Astrocyte (in vitro differentiated cells and primary cell): ENCODE data around the gene COL4A6. TPM values are rescaled to one million over a fixed set of nuclear protein-coding genes. Genes with fewer than 3 reads are reported as not detected.
A peak's percentile ranks its signal among the peaks of the same experiment; 100 is the strongest.

Experiments
- DNase-seq: peaks from one replicate; pipeline ENCODE4 v3.0.0-alpha.2; 2010; ENCODE audit warnings: low read depth
- FAIRE-seq: peaks from 2 replicates; lab custom pipeline; 2011; peaks lifted over from hg19 to GRCh38; lab: Jason Lieb, UNC
- H2AFZ ChIP-seq: 2 replicates; pipeline ENCODE4 v1.6.0; 2012; ENCODE audit warnings: low read depth, low read length, inconsistent platforms
- H3K27ac ChIP-seq: 2 replicates; pipeline ENCODE4 v1.5.1; 2011; ENCODE audit warnings: low read depth, low read length, inconsistent platforms
- H3K27me3 ChIP-seq: 2 replicates; pipeline ENCODE4 v1.6.0; 2011; ENCODE audit warnings: low read length, inconsistent platforms; ENCODE audit not compliant: insufficient read depth
- H3K36me3 ChIP-seq: 2 replicates; pipeline ENCODE4 v1.5.1; 2011; ENCODE audit warnings: low read length, inconsistent platforms; ENCODE audit not compliant: insufficient read depth
- H3K4me1 ChIP-seq: 2 replicates; pipeline ENCODE4 v1.5.1; 2011; ENCODE audit warnings: low read length, inconsistent platforms; ENCODE audit not compliant: insufficient read depth
- H3K4me2 ChIP-seq: 2 replicates; pipeline ENCODE4 v1.6.0; 2012; ENCODE audit warnings: low read length, inconsistent platforms
- H3K4me3 ChIP-seq: 2 replicates; pipeline ENCODE4 v1.5.1; 2011; ENCODE audit warnings: low read depth, mild to moderate bottlenecking, low read length, inconsistent platforms; ENCODE audit not compliant: insufficient read depth
- H3K79me2 ChIP-seq: 2 replicates; pipeline ENCODE4 v1.6.0; 2012; ENCODE audit warnings: mild to moderate bottlenecking, low read length, inconsistent platforms; ENCODE audit not compliant: insufficient read depth
- H3K9ac ChIP-seq: 2 replicates; pipeline ENCODE4 v1.6.0; 2012; ENCODE audit warnings: mild to moderate bottlenecking, low read length, inconsistent platforms
- H3K9me3 ChIP-seq: 2 replicates; pipeline ENCODE4 v1.5.1; 2012; ENCODE audit warnings: low read depth, mild to moderate bottlenecking, low read length, inconsistent platforms; ENCODE audit not compliant: insufficient read depth
- H4K20me1 ChIP-seq: 2 replicates; pipeline ENCODE4 v1.6.0; 2012; ENCODE audit warnings: low read length, inconsistent platforms; ENCODE audit not compliant: insufficient read depth
- H3K27ac Mint-ChIP-seq: one replicate; pipeline ENCODE4 v1.8.0; 2021; ENCODE audit warnings: mild to moderate bottlenecking, mixed read lengths; ENCODE audit not compliant: unreplicated experiment
- H3K27me3 Mint-ChIP-seq: one replicate; pipeline ENCODE4 v1.8.0; 2021; ENCODE audit warnings: low read depth, mixed read lengths; ENCODE audit not compliant: unreplicated experiment
- H3K36me3 Mint-ChIP-seq: one replicate; pipeline ENCODE4 v1.8.0; 2021; ENCODE audit warnings: low read depth, mixed read lengths; ENCODE audit not compliant: unreplicated experiment
- H3K4me1 Mint-ChIP-seq: one replicate; pipeline ENCODE4 v1.8.0; 2021; ENCODE audit warnings: low read depth, mixed read lengths; ENCODE audit not compliant: unreplicated experiment
- H3K4me3 Mint-ChIP-seq: one replicate; pipeline ENCODE4 v1.8.0; 2021; ENCODE audit warnings: mild to moderate bottlenecking, moderate library complexity, mixed read lengths; ENCODE audit not compliant: unreplicated experiment
- H3K9me3 Mint-ChIP-seq: one replicate; pipeline ENCODE4 v1.8.0; 2021; ENCODE audit warnings: mild to moderate bottlenecking, mixed read lengths; ENCODE audit not compliant: unreplicated experiment
- CTCF ChIP-seq: IDR thresholded peaks from 2 replicates; pipeline ENCODE4 v1.5.1; 2011; ENCODE audit warnings: low read depth, mild to moderate bottlenecking, inconsistent platforms, low read length, moderate library complexity; ENCODE audit not compliant: insufficient read depth
- EZH2 ChIP-seq: IDR thresholded peaks from 2 replicates; pipeline ENCODE4 v1.6.1; 2012; ENCODE audit warnings: mild to moderate bottlenecking, low read length, inconsistent platforms; ENCODE audit not compliant: insufficient read depth
- total RNA-seq: library from RNA; stranded (reverse); gene quantifications from 2 replicates; pipeline ENCODE4 v1.2.1, GENCODE V29; 2021

The COL4A6 gene
- total RNA-seq, 1 donor from 2014 or later = 8.1 TPM

GRCh38 chrX:108156934-108157466 is 281.2 kb downstream of the COL4A6 start:
- H3K4me3 Mint-ChIP-seq = no peak overlapping the region
- no peaks in the 10 kb centered on the region for H3K4me1 Mint-ChIP-seq
- Histone ChIP-seq H3K27ac (no peak overlapping the region), H3K4me2 (no peak overlapping the region), H3K4me3 (no peak overlapping the region), H3K27me3 (no peaks in the 10 kb centered on the region), H3K9me3 (no peaks in the 10 kb centered on the region), H4K20me1 (no peaks in the 10 kb centered on the region), H3K36me3 (no peaks in the 10 kb centered on the region), H3K79me2 (no peaks in the 10 kb centered on the region), H3K9ac (no peak overlapping the region), H3K4me1 (no peaks in the 10 kb centered on the region), H2AFZ (no peak overlapping the region)
- FAIRE-seq (no peak), DNase-seq (no peak)
- no peaks in the 10 kb centered on the region for H3K36me3 Mint-ChIP-seq
- no peak overlapping the region for H3K27ac Mint-ChIP-seq
- peaks cover 2% of the 10 kb centered on the region for H3K27me3 Mint-ChIP-seq
- no peaks in the 10 kb centered on the region for H3K9me3 Mint-ChIP-seq
- TF ChIP-seq EZH2 (no peak), CTCF (no peak)

- Mint-ChIP-seq H3K4me1 (no peaks in the 10 kb centered on the region), H3K9me3 (no peaks in the 10 kb centered on the region), H3K27ac (no peak overlapping the region), H3K4me3 (no peak overlapping the region), H3K27me3 (peaks cover 2% of the 10 kb centered on the region), H3K36me3 (peaks cover 2% of the 10 kb centered on the region)
- no peaks in the 10 kb centered on the region for H3K27me3 ChIP-seq
- no peak for TF ChIP-seq CTCF
- TF ChIP-seq EZH2 = no peak
- H3K4me1 ChIP-seq = no peaks in the 10 kb centered on the region
- no peak for DNase-seq
- no peak overlapping the region for H3K9ac ChIP-seq
- H3K36me3 ChIP-seq = no peaks in the 10 kb centered on the region
- no peak overlapping the region for H3K4me3 ChIP-seq
- no peak for FAIRE-seq
- no peak overlapping the region for H3K27ac ChIP-seq
- H3K4me2 ChIP-seq = no peak overlapping the region
- no peak overlapping the region for H2AFZ ChIP-seq
- H3K9me3 ChIP-seq = no peaks in the 10 kb centered on the region
- H4K20me1 ChIP-seq = no peaks in the 10 kb centered on the region
- no peaks in the 10 kb centered on the region for H3K79me2 ChIP-seq
Measured at GRCh38 chrX:108156082-108156481, 282.1 kb downstream of the COL4A6 start.

GRCh38 chrX:108148524-108148923 is 289.7 kb downstream of the COL4A6 start:
- no peak overlapping the region for H3K4me3 Mint-ChIP-seq
- H3K27ac ChIP-seq = no peak overlapping the region
- no peak overlapping the region for H3K4me2 ChIP-seq
- H3K9me3 ChIP-seq = no peaks in the 10 kb centered on the region
- no peaks in the 10 kb centered on the region for H3K36me3 ChIP-seq
- no peaks in the 10 kb centered on the region for H3K9me3 Mint-ChIP-seq
- DNase-seq (no peak), FAIRE-seq (peak; percentile 26)
- H3K9ac ChIP-seq = no peak overlapping the region
- no peaks in the 10 kb centered on the region for H3K27me3 ChIP-seq
- no peaks in the 10 kb centered on the region for H3K27me3 Mint-ChIP-seq
- H4K20me1 ChIP-seq = no peaks in the 10 kb centered on the region
- no peak for TF ChIP-seq CTCF
- TF ChIP-seq EZH2 = no peak
- no peaks in the 10 kb centered on the region for H3K79me2 ChIP-seq
- H3K4me3 ChIP-seq = no peak overlapping the region
- H3K36me3 Mint-ChIP-seq = peaks cover 19% of the 10 kb centered on the region
- no peak overlapping the region for H3K27ac Mint-ChIP-seq
- H3K4me1 Mint-ChIP-seq = no peaks in the 10 kb centered on the region
- H3K4me1 ChIP-seq = no peaks in the 10 kb centered on the region
- H2AFZ ChIP-seq = no peak overlapping the region
